Inferior parietal cortex (tissue), 1 donor: ENCODE data around the gene STX8.
"Not testable (repeated sequence)": the region's sequence is repeated elsewhere in the genome, so short reads cannot be mapped to it uniquely, and the experiment has no call there.

Source experiments
- DNase-seq: peaks from one replicate; pipeline ENCODE4 v3.0.0-alpha.2; 2016; ENCODE audit errors: extremely low spot score

The STX8 gene

GRCh38 chr17:9342225-9342624 is 233.4 kb downstream of the STX8 start:
- DNase-seq: no peak

- DNase-seq: no peak
Measured at GRCh38 chr17:9339958-9340357, 235.7 kb downstream of the STX8 start.

- not testable (repeated sequence) for DNase-seq
Measured at GRCh38 chr17:9339482-9339881, 236.1 kb downstream of the STX8 start.

- no peak for DNase-seq
Measured at GRCh38 chr17:9336817-9337216, 238.8 kb downstream of the STX8 start.

GRCh38 chr17:9334536-9335446 is 240.8 kb downstream of the STX8 start:
- no peak for DNase-seq

GRCh38 chr17:9332132-9332494 is 243.5 kb downstream of the STX8 start:
- peak; percentile 28 for DNase-seq

- DNase-seq: peak; percentile 43
Measured at GRCh38 chr17:9331279-9332131, 244.1 kb downstream of the STX8 start.

- DNase-seq: peak; percentile 31
Measured at GRCh38 chr17:9330611-9331271, 244.9 kb downstream of the STX8 start.

GRCh38 chr17:9330141-9330540 is 245.5 kb downstream of the STX8 start:
- DNase-seq: no peak

- no peak for DNase-seq
Measured at GRCh38 chr17:9329251-9329921, 246.2 kb downstream of the STX8 start.

GRCh38 chr17:9324864-9325263 is 250.8 kb downstream of the STX8 start:
- DNase-seq: no peak

GRCh38 chr17:9322326-9322725 is 253.3 kb downstream of the STX8 start:
- DNase-seq: no peak

- no peak for DNase-seq
Measured at GRCh38 chr17:9321890-9322289, 253.7 kb downstream of the STX8 start.

- no peak for DNase-seq
Measured at GRCh38 chr17:9315360-9315759, 260.3 kb downstream of the STX8 start.

- DNase-seq: no peak
Measured at GRCh38 chr17:9313346-9313745, 262.3 kb downstream of the STX8 start.

- DNase-seq: no peak
Measured at GRCh38 chr17:9309216-9309615, 266.4 kb downstream of the STX8 start.

- DNase-seq: no peak
Measured at GRCh38 chr17:9308069-9308468, 267.6 kb downstream of the STX8 start.

GRCh38 chr17:9307313-9307998 is 268.2 kb downstream of the STX8 start:
- no peak for DNase-seq

- DNase-seq: no peak
Measured at GRCh38 chr17:9306086-9306485, 269.5 kb downstream of the STX8 start.

GRCh38 chr17:9299695-9300094 is 275.9 kb downstream of the STX8 start:
- DNase-seq: no peak

GRCh38 chr17:9298776-9299295 is 276.8 kb downstream of the STX8 start:
- no peak for DNase-seq
